Epithelial cell of proximal tubule (primary cell): ENCODE measurements around the gene PTPN13. TPM values are rescaled to one million over a fixed set of nuclear protein-coding genes. Genes with fewer than 3 reads are reported as not detected.

Experiments used
- DNase-seq: peaks from one replicate; pipeline ENCODE4 v3.0.0-alpha.2; 2011; ENCODE audit warnings: low read depth
- H3K4me3 ChIP-seq: 2 replicates; pipeline ENCODE4 v1.5.1; 2011; ENCODE audit warnings: low read depth, mild to moderate bottlenecking, low read length
- total RNA-seq: library from RNA; depleted of rRNA; stranded (reverse); fragments of >200 nt; gene quantifications from 2 replicates; pipeline ENCODE4 v1.2.3, GENCODE V29; 2015
- TF ChIP-seq, protein P1 (sequence below): conservative IDR thresholded peaks from 2 replicates; pipeline ENCODE4 v1.5.1; 2012; ENCODE audit warnings: low read depth, mild to moderate bottlenecking, low read length

PTPN13 gene
- total RNA-seq, 1 donor from 2014 or later: 19.8 TPM

DNA sequence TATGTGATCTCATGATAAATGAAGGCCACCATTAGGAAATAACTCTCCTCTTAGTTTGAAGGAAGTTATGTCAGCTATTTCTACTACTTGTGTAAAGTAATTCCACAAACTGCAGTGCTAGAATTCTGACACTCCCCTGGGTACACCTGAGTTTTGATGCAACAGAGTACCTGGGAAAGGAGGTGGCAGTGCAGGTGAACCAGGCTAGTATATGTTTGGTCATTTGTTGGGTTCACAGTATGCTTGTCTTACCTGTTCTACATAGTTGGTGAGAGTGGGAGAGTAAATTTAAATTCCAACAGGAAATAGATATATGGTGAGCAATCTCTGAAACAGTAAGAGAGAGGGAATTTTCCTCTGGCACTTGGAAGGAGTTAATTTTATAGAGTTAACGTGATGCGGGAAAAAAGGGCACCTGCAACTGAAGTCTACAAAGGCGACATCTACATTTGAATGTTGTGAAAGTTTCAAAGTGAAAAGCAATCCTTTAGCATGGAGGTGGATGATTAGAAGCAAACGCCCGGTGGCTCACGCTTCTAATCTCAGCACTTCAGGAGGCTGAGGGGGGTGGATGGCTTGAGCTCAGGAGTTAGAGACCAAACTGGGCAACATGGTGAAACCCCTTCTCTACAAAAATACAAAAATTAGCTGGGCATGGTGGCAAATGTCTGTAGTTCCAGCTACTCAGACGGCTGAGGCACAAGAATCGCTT, 263.4 kb downstream of the PTPN13 start:
- H3K4me3 ChIP-seq: no peak overlapping the region
- DNase-seq: no peak
- TF ChIP-seq, protein P1, sequence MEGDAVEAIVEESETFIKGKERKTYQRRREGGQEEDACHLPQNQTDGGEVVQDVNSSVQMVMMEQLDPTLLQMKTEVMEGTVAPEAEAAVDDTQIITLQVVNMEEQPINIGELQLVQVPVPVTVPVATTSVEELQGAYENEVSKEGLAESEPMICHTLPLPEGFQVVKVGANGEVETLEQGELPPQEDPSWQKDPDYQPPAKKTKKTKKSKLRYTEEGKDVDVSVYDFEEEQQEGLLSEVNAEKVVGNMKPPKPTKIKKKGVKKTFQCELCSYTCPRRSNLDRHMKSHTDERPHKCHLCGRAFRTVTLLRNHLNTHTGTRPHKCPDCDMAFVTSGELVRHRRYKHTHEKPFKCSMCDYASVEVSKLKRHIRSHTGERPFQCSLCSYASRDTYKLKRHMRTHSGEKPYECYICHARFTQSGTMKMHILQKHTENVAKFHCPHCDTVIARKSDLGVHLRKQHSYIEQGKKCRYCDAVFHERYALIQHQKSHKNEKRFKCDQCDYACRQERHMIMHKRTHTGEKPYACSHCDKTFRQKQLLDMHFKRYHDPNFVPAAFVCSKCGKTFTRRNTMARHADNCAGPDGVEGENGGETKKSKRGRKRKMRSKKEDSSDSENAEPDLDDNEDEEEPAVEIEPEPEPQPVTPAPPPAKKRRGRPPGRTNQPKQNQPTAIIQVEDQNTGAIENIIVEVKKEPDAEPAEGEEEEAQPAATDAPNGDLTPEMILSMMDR: no peak

Other genes starting within 250 kb of the PTPN13 start
- 1.3 and 2.2 TPM in 2 replicates for gene MAPK10, start 234.3 kb upstream of the PTPN13 start, total RNA-seq